ACC112 (cell line): Measurements from ENCODE around the gene TRPM3.
"Not testable (repeated sequence)": the region's sequence is repeated elsewhere in the genome, so short reads cannot be mapped to it uniquely, and the experiment has no call there.

Experiments
- H2AFZ ChIP-seq: fragments of 200-600 bp; sonication (generic); one replicate; pipeline ENCODE4 v1.6.0; 2017; ENCODE audit warnings: antibody characterized with exemption, low read length; ENCODE audit not compliant: unreplicated experiment
- H3K27ac ChIP-seq: fragments of 200-600 bp; sonication (generic); 2 replicates; pipeline ENCODE4 v1.5.1; 2014; ENCODE audit warnings: low read depth, mild to moderate bottlenecking, antibody characterized with exemption, low read length, moderate library complexity
- H3K27me3 ChIP-seq: fragments of 200-600 bp; sonication (generic); 2 replicates; pipeline ENCODE4 v1.6.1; 2014; ENCODE audit warnings: mild to moderate bottlenecking, antibody characterized with exemption, low read length, moderate library complexity, mixed read lengths; ENCODE audit not compliant: insufficient read depth
- H3K36me3 ChIP-seq: fragments of 200-600 bp; sonication (generic); 2 replicates; pipeline ENCODE4 v1.6.1; 2016; ENCODE audit warnings: mild to moderate bottlenecking, antibody characterized with exemption, low read length, moderate library complexity, mixed read lengths; ENCODE audit not compliant: insufficient read depth
- H3K4me1 ChIP-seq: fragments of 200-600 bp; sonication (generic); one replicate; pipeline ENCODE4 v1.6.1; 2016; ENCODE audit warnings: low read length, mixed read lengths; ENCODE audit not compliant: insufficient read depth, unreplicated experiment, control insufficient read depth
- H3K4me3 ChIP-seq: fragments of 200-600 bp; sonication (generic); 2 replicates; pipeline ENCODE4 v1.5.1; 2014; ENCODE audit warnings: mild to moderate bottlenecking, low read depth, low read length
- H3K79me2 ChIP-seq: fragments of 200-600 bp; sonication (generic); one replicate; pipeline ENCODE4 v1.6.0; 2016; ENCODE audit warnings: low read length; ENCODE audit not compliant: control insufficient read depth, unreplicated experiment, insufficient read depth

TRPM3 gene

DNA sequence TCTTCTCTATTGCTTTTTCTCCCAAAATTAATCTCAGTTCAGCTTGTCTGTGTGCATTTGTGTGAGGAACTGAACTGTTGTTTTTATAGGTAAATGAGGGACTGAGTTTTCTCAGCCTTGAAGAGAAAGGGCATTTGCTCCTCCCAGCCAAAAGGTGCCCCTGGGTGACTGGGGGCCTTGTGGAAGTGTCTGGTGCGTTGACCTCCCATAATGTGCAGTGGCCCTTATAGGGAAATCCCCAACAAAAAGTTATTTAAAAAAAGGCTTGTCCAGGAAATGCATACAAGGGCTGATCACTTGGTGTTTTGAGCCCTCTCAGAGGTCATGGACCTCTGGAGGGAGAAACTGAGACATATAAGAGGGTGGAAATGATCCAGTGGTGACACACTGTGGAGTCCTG lies 467.3 kb downstream of the TRPM3 start:
- no peaks in the 10 kb centered on the region for H3K79me2 ChIP-seq
- H3K27me3 ChIP-seq: no peaks in the 10 kb centered on the region
- no peak overlapping the region for H3K4me3 ChIP-seq
- H3K27ac ChIP-seq: no peak overlapping the region
- no peaks in the 10 kb centered on the region for H3K4me1 ChIP-seq
- H2AFZ ChIP-seq: no peak overlapping the region
- no peaks in the 10 kb centered on the region for H3K36me3 ChIP-seq

DNA sequence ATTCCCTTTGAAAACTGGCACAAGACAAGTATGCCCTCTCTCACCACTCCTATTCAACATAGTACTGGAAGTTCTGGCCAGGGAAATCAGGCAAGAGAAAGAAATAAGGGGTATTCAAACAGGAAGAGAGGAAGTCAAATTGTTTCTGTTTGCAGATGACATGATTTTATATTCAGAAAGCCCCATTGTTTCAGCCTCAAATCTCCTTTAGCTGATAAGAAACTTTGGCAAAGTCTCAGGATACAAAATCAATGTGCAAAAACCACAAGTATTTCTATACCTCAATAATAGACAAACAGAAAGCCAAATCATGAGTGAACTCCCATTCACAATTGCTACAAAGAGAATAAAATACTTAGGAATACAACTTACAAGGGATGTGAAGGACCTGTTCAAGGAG lies 476.8 kb downstream of the TRPM3 start:
- H3K27me3 ChIP-seq, H3K4me3 ChIP-seq, H2AFZ ChIP-seq, H3K79me2 ChIP-seq, H3K36me3 ChIP-seq, H3K4me1 ChIP-seq, H3K27ac ChIP-seq: not testable (repeated sequence)

DNA sequence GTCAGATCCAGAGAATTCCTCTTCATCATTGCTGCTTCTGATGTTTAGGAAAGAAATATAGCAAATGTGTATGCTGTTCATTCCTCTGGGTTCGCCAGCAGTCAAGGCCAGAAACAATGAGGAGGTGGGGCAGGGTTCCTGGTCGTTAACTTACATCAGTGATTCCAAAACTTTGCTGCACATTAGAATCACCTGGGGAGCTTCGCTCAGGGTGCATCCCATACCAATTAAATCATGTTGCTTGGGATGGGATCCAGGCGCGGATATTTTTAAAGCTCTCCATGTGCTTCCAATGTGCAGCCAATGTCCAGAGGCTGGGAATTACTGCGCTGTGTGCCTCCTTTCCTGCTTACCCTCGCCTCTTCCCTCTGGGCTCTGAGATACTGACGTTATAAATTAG lies 479.1 kb downstream of the TRPM3 start:
- Histone ChIP-seq H2AFZ (no peak overlapping the region), H3K36me3 (no peaks in the 10 kb centered on the region), H3K79me2 (no peaks in the 10 kb centered on the region), H3K4me3 (no peak overlapping the region), H3K4me1 (no peaks in the 10 kb centered on the region), H3K27me3 (peaks cover 4% of the 10 kb centered on the region; the same call in 1 of the 2 replicates), H3K27ac (no peak overlapping the region)

DNA sequence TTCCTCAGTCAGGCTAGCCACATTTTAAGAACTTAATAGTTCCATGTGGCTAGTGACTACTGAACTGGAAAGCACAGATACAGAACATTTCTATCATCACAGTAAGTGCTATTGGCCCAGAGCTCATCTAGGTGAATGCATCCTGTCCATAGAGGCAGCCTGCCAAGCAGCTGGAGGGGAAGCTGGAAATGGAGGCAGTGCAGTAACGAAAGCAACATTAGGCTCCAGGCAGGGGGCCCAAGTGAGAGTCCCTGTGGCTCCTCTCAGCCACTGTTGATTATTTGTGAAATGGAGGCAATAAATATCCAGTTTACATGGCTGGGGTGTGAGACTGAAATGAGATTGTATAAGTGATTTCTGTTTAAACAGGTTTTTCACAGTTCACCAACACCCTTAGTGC lies 479.8 kb downstream of the TRPM3 start:
- no peak overlapping the region for H3K27ac ChIP-seq

DNA sequence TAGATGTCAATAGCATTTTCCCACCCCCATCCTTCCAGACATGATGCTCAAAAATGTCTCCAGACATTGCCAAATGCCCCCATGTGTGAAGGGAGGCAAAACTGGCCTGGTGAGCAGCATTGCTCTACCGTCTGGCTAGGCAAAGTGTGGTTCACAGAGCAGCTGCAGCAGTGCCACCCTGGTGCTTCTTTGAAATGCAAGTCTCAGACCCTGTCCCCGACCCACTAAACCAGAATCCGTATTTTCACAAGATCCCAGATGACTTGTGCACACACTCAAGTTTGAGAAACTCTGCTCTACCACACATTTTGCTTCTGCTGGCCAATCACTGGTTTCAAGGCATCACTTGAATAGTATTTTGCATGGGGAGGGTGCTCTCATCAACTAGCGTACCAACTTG lies 480.4 kb downstream of the TRPM3 start:
- Histone ChIP-seq H2AFZ (no peak overlapping the region), H3K27me3 (peaks cover 4% of the 10 kb centered on the region; the same call in 1 of the 2 replicates), H3K79me2 (no peaks in the 10 kb centered on the region), H3K36me3 (no peaks in the 10 kb centered on the region), H3K4me1 (no peaks in the 10 kb centered on the region), H3K27ac (no peak overlapping the region), H3K4me3 (no peak overlapping the region)

More for the DNA sequence above, 479.8 kb downstream of the TRPM3 start:
- Histone ChIP-seq H3K79me2 (no peaks in the 10 kb centered on the region), H3K4me1 (no peaks in the 10 kb centered on the region), H3K27me3 (peaks cover 4% of the 10 kb centered on the region; the same call in 1 of the 2 replicates), H2AFZ (no peak overlapping the region), H3K4me3 (no peak overlapping the region), H3K36me3 (no peaks in the 10 kb centered on the region)

DNA sequence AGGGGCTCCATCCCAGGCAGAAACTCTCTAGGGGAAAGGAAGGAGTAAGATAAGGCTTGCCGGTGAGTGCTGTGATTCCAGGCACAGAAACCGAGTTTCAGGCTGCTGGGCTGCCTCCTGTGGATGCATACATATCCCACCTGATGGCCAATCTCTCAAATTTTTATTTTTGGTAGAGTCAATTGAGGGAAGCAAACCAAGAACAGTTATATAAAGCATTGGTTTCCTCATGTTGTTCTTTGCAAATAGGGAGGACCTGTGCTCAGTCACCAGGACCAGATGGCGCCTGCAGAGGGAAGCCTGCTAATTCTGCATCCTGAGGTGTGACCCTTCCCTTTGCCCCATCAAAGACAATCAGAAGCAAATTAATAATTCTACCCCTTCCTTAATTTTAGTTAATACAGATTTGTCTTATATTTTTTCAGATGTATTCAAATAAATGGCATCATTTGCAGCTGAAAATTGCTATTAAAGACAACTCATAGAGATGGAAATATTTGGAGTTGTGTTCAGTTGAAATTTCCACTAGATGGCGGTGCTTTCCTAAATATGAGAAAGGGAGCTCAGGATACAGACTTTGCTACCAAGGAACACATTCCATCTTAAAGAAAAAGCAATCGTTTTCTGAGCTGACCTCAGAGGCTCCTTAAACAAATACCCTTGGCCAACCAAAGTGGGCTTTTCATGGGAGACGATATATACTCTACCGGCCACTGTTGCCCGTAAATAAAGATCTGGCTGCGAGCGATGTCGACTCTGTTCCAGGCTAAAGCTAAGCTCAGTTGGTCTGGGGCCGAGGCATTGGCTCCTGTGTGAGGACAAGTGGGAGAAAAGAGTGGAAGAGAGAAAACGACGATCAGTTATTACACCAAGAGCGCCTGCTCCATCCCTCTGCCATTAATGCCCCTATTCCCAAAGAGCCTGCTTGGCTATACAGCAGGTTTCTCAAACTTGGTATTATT lies 481.3 kb downstream of the TRPM3 start:
- Histone ChIP-seq H2AFZ (no peak overlapping the region), H3K36me3 (no peaks in the 10 kb centered on the region), H3K79me2 (no peaks in the 10 kb centered on the region), H3K4me3 (no peak overlapping the region), H3K27me3 (peaks cover 4% of the 10 kb centered on the region; the same call in 1 of the 2 replicates), H3K4me1 (no peaks in the 10 kb centered on the region), H3K27ac (no peak overlapping the region)

DNA sequence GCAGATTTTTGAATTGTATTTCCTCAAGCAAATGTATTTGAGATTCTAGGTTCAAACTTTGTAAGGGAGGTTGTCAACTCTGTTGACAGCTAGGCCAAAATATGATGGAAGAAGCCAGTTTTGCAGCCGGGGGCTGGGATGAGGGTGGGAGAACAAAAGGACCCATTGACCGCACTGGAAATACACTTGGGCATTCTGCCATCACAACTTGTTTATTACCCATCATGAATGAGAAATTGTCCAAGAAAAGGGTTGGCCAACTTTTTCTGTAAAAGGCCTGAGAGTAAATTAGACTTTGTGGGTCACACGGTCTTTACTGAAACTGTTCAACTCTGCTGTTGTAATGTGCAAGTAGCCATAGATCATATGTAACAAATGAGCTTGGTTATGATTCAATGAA lies 485.6 kb downstream of the TRPM3 start:
- Histone ChIP-seq H3K36me3 (no peaks in the 10 kb centered on the region), H3K27ac (no peak overlapping the region), H2AFZ (no peak overlapping the region), H3K79me2 (no peaks in the 10 kb centered on the region), H3K4me1 (no peaks in the 10 kb centered on the region), H3K27me3 (no peaks in the 10 kb centered on the region), H3K4me3 (no peak overlapping the region)

DNA sequence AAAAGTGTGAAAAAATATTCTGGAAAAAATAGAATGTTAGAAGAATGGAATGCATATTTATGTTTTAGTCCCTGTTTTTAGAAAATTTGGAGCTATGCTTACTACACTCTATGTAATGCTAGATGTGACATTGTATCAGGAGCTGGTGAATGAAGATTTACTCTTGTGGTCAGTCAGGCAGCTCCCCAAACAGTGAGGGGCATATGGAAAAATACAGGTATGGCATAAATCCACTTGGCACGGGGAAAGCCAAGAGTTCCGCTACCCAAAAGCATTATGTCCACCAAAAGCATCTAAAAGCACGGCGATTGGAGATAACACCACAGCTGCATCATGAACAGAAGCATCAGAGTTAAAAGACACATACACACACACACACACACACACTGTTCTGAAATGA lies 486.7 kb downstream of the TRPM3 start:
- Histone ChIP-seq H3K79me2 (no peaks in the 10 kb centered on the region), H3K27ac (no peak overlapping the region), H3K4me1 (no peaks in the 10 kb centered on the region), H3K4me3 (no peak overlapping the region), H3K27me3 (no peaks in the 10 kb centered on the region), H3K36me3 (no peaks in the 10 kb centered on the region), H2AFZ (no peak overlapping the region)

DNA sequence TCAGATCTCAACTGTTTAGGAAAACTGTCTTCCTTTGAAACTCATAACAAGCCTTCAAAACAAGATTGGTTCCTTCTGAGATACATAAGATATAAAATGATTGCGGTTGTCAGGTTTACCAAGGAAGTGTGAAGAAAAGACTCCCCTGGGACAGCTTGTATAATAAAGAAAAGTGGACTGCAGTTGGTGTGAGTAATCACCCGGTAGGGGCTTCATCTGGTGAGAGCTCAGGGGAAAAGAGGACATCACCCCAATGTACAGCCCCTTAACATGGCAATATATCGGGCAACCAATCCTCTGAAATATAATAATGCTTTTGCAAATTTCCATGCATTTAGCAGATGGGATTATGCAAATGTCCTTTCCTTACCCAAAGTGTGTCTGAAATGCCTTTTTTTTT lies 490.4 kb downstream of the TRPM3 start:
- Histone ChIP-seq H3K4me3 (no peak overlapping the region), H3K4me1 (no peaks in the 10 kb centered on the region), H3K36me3 (no peaks in the 10 kb centered on the region), H3K27ac (no peak overlapping the region), H2AFZ (no peak overlapping the region), H3K79me2 (no peaks in the 10 kb centered on the region), H3K27me3 (no peaks in the 10 kb centered on the region)

DNA sequence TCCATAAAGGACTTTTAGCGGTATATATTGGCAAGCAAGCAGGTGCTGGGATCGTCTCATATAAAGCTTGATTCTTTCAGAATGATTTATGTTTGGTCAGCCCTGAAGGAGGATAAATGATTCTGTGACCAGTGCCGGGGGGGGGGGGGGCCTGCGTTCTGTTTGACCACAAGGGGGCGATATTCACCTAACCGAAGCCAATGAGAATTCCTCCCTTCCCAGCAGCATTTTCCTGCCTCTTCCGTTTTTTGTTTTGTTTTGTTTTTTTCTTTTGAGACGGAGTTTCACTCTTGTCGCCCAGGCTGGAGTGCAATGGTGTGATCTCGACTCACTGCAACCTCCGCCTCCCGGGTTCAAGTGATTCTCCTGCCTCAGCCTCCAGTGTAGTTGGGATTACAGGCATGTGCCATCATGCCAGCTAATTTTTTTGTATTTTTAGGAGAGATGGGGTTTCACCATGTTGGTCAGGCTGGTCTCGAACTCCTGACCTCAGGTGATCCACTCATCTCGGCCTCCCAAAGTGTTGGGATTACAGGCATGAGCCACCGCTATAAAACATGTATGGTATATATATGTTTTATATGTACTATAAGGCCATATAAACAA lies 492.2 kb downstream of the TRPM3 start:
- not testable (repeated sequence) for H2AFZ ChIP-seq, H3K27me3 ChIP-seq, H3K27ac ChIP-seq, H3K4me1 ChIP-seq, H3K36me3 ChIP-seq, H3K4me3 ChIP-seq, H3K79me2 ChIP-seq

DNA sequence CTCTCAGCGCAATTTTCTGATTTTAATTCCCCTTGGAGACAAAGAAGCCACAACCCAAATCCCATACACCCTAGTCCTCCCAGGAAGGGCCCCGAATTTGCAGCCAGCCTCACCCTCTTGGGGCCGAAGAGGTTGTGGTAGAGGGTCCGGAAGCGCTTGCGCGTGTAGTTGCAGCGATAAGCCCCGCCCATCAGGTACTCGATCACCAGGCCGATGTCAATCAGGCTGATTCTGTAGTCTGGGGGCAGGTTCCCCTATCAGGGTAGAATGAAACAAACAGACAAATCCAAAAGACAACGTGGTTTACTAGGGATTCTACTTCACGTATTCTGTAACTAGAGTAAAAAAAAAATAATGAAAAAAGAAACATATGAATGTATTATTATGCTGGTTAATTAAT lies 496.3 kb downstream of the TRPM3 start:
- Histone ChIP-seq H3K27me3 (no peaks in the 10 kb centered on the region), H3K79me2 (no peaks in the 10 kb centered on the region), H3K4me3 (no peak overlapping the region), H2AFZ (no peak overlapping the region), H3K27ac (no peak overlapping the region), H3K36me3 (no peaks in the 10 kb centered on the region), H3K4me1 (no peaks in the 10 kb centered on the region)
